ENCODE data around the gene MEIS2.

DNA sequence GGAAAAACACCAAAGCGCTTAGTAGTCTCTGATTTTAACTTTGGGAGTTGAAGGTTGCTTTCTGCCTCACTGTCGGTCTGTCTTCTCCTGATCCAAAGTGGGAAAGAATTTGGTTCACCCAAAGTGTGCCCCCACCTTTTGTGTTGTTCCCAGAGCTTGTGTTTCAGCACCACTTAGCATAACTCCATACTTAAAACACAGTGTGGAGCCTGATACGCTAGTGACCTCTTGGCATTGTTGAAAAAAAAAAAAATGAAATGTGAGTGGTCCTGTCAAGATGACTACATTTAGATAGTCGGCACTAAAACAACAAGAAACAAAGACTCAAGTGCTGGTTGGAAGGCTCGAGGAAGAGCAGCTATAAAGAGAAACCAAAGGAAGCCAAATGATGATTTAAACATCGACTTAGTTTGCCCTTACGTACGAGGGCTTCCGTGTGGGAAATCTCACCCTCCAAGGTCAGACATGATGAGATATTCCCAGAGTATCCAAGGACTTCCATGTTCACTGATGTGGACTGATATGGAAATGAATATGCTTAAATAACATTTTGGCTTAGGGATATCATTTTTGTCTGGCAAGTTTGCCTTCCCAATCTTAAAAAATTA lies 178.8 kb downstream of the MEIS2 start:
- TF ChIP-seq, protein P1, sequence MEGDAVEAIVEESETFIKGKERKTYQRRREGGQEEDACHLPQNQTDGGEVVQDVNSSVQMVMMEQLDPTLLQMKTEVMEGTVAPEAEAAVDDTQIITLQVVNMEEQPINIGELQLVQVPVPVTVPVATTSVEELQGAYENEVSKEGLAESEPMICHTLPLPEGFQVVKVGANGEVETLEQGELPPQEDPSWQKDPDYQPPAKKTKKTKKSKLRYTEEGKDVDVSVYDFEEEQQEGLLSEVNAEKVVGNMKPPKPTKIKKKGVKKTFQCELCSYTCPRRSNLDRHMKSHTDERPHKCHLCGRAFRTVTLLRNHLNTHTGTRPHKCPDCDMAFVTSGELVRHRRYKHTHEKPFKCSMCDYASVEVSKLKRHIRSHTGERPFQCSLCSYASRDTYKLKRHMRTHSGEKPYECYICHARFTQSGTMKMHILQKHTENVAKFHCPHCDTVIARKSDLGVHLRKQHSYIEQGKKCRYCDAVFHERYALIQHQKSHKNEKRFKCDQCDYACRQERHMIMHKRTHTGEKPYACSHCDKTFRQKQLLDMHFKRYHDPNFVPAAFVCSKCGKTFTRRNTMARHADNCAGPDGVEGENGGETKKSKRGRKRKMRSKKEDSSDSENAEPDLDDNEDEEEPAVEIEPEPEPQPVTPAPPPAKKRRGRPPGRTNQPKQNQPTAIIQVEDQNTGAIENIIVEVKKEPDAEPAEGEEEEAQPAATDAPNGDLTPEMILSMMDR (IDR thresholded peaks at IDR 0.05), result no peak
- TF ChIP-seq POLR2A (IDR thresholded peaks at IDR 0.05), result no peak

All from vagina (tissue), 2 donors.